Anterior cingulate cortex (tissue), 58 donors: ENCODE measurements around the gene CARS1.
"Not testable (repeated sequence)": the region's sequence is repeated elsewhere in the genome, so short reads cannot be mapped to it uniquely, and the experiment has no call there.

ENCODE experiments used
- DNase-seq, 58 donors: peaks; one replicate each; lab custom pipeline; 2025; lab: John Stamatoyannopoulos, UW

The CARS1 gene

DNA sequence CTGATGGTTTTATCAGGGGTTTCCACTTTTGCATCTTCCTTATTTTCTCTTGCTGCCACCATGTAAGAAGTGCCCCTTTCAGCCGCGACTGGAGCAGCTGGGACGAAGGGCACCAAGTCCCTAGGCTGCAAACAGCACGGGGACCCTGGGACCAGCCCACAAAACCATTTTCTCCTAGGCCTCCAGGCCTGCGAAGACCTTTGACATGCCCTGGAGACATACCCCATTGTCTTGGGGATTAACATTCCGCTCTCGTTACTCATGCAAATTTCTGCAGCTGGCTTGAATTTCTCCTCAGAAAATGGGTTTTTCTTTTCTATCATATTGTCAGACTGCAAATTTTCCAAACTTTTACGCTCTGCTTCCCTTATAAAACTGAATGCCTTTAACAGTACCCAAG is 6.7 kb upstream of the CARS1 start:
- not testable (repeated sequence) for DNase-seq

DNA sequence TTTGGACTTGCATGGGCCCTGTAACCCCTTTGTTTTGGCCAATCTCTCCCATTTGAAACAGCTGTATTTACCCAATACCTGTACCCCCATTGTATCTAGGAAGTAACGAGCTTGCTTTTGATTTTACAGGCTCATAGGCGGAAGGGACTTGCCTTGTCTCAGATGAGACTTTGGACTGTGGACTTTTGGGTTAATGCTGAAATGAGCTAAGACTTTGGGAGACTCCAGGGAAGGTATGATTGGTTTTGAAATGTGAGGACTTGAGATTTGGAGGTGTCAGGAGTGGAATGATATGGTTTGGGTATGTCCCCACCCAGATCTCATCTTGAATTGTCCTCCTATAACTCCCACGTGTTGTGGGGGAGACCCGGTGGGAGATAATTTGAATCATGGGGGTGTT is 6.2 kb upstream of the CARS1 start:
- not testable (repeated sequence) for DNase-seq

DNA sequence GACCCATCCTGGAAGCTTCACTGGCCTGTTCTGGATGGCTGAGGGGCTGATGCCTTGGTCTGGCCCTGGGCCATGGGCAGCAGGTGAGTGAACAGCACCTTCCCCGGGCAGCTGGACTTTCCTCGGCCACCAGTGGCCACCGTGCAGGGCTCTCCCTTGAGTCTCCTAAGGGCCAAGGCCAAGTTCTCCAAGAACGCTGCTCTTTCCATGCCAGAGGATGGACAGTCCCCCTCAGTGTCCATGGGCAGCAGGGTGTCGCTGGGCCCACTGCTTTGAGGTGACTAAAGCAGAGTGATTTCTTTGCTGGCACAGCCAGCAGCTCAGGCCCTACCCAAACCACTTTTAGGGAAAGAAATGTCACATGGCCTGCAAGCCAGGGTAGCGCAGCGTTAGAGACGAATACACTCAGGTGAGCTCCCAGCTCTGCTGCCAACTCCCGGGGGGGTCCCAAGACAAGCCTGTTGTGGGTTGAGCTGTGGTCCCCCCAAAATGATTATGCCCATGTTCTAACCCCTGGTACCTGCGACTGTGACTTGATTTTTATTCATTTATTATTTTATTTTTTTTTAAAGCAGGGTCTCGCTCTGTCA is 3.3 kb upstream of the CARS1 start:
- no peak for DNase-seq

DNA sequence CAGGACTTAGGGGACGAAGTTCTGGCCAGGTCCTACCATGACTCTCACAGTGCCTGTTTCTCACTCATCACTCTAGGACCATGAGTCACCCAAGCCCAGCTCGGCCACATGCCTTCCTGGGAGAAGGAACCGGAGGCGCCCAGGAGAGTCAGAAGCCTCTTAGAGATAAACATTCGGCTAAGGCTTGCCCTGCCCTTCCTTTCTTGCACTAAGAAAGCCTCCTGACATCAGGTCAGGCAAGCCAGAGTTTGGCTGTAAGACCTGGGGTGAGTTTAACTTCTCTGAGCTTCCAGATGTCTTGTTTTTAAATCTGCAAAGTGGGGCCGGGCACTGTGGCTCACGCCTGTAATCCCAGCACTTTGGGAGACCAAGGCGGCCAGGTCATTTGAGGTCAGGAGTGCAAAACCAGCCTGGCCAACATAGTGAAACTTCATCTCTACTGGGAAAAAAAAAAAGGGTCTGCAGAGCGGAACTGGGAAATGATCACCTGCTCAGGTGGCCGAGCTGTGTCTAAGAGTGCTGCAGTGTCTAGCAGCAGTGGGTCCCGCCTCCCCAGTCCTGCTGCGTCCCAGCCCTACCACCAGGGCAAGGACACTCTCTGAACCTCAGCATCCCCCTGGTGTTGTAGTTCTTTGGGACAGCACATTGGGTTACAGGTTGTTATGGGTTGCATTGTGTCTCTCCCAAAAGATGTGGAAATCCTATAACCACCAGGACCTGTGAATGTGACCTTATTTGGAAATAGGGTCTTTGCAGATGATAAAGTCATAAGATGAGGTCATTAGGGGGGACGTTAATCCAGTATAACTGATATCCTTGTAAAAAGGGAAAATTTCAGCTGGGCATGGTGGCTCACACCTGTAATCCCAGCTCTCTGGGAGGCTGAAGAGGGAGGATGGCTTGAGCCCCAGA is 1.8 kb upstream of the CARS1 start:
- DNase-seq: no peak

DNA sequence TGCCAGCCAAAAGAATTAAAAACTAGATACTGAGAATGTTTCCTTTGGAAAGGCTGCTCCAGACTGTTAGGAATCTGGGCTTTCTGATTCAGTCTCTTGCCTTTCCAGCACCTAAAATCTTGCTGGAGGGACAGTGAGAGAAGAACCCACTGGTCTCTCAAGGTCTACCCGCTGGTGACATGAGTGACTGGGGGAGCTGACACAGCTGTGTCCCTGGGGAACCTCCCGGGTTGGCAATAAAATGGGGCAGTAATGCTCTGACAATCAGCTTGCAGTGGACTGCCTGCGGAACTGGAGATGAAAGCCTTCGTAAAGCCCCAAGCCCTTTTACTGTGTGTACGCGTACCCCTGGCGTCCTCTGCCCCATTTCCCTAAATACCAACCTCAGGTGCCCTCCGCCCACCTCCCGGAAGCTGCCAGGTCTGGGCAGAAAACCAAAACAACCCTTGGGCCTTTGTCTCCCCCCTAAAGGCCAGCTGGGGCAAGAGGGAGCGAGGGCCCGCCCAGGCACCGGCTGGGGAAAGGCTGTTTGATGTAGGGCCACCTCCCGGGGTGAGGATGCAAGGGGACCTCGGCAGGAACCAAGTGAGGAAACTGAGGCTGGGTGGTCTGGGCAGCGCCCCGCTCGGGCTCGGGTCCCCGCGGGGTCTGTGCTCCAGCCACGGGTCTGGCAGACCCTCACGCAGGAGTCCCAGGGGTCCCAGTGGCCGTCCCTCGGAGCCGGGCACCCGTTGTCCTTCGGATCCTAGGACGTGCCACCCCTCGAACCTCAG is 741 bp downstream of the CARS1 start:
- no peak for DNase-seq

DNA sequence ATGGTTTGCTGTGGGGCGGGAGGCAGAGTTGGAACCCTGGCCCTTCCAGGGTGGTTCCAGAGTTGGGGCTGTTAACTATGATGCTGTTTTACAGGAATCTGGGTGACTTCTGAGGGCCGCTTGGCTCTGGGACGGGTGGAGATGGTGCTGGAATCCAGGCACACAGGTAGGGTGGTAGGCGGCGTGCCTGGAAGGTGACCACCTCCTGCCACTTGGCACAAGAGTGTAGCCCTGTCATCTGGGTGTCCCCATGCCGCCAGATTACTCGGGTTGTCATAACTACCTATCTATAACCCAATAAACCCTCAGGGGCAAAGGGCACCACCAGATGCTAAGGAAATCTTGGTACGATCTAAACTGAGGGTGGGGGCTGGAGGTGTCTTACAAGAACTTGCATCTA is 1.3 kb downstream of the CARS1 start:
- no peak for DNase-seq

DNA sequence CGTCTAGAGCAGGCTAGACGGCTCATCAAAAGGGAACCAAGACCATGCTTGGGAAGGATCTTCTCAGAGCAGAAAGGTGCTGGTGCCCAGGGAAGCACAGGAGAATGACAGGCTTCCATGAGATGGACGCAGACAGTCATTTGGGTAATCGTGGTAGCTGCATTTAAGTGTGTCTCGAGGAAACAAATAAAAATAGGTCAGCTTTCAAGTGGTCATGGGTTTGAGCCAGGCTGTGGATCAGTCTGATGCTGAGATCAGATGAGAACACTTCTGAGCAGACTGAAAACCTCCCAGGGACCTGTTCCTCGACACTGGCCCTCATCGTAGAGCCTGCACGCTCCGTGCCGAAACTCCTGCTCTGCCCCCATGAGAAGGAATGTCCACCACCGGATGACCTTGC is 4.7 kb downstream of the CARS1 start:
- DNase-seq: no peak

DNA sequence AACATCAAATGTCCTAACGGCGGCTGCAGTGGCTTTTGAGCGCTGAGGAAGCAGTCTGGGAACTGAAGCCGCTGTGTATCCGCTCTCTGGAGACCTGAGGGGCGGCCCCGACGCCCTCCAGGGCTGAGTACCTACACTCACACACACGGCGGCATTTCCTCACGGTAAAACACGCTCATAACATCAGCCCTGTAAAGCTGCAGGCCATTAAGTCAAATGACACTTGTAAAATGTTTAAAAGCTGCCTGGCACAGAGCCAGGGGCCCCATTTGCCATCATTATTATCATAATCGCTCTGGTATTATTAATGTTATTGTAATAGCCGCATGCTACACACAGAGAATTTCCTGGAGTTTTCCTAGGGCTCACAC is 5.1 kb downstream of the CARS1 start:
- peak in 1 of 58 donors; percentile 29 for DNase-seq

DNA sequence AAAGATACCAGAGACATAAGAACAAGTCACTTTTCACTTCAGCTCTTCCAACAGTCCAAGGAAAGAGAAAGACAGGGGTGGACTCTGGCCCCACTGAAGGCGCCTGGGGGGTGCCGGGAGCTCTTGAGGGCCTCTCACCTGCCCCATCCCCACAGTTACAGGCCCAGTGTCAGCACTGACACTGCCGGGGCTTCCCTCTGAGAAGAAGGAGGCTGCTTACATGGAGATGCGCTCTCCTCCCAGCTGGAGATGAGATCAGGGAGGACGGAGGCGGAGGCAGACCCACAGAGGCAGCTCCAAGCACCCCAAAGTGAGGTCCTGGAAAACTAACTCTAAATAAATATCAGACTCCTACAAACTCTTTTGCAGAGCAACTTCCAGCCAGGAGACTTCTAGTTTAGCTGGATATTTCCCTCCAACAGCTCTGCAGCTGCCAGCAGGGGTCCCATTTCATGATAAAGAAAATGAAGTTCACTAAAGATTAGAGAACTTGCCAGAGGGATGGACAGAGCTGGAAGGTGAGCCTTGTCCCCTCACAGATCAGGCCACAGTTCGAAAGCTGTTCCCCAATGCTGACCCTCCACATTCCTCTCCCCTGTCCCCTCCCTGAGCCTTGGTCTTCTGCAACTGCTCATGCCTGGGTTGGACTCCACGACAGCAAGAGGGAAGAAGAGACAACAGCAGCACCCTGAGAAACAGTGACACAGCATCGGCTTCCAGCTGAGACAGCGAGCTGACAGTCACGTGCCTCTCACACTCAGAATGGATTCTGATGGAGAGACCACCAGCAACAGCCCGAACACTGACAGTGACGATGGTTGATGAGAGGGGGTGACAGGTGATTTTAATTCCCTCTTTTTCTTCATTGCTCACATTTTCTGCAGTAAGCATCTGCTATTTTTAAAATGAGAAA is 5.8 kb downstream of the CARS1 start:
- peak in 12 of 58 donors; percentile 10 to 52 (median 32) for DNase-seq

DNA sequence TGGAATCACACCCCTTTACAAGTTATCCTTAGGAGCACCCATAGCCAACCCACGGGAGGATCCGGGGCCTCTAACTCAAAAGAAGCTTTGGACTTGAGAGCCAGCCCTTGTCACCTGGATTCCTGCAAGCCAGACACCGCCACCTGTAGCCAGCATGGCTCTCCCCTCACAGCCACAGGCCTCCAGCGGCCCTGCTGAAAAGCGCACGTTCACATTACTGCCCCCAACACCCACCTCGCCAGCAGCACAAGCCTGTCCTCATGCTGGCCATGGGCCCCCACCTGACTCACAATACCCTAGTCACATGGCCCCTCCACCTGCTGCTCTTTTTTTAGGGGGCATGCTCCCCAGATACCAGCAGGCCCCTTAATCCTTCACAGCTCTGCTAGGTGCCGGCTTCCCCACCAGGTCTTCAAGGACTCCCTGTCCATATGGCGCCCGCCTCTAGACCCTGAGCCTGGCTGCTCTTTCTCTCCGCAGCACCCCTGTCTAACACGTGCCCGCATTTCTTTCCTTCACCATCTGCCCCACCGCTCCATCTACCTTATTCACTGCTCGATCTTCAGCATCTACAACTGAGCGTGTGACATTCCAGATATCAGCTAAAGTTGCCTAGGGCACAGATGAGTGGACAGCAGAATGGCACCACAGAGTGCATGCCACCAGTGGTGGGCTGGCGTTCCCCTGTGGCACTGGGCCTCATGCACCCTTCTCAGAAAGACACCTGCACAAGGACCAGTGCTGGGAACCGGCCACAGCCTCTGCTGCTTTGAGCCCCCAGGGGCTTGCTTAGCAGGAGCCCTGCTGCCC is 6.6 kb downstream of the CARS1 start:
- DNase-seq: no peak

DNA sequence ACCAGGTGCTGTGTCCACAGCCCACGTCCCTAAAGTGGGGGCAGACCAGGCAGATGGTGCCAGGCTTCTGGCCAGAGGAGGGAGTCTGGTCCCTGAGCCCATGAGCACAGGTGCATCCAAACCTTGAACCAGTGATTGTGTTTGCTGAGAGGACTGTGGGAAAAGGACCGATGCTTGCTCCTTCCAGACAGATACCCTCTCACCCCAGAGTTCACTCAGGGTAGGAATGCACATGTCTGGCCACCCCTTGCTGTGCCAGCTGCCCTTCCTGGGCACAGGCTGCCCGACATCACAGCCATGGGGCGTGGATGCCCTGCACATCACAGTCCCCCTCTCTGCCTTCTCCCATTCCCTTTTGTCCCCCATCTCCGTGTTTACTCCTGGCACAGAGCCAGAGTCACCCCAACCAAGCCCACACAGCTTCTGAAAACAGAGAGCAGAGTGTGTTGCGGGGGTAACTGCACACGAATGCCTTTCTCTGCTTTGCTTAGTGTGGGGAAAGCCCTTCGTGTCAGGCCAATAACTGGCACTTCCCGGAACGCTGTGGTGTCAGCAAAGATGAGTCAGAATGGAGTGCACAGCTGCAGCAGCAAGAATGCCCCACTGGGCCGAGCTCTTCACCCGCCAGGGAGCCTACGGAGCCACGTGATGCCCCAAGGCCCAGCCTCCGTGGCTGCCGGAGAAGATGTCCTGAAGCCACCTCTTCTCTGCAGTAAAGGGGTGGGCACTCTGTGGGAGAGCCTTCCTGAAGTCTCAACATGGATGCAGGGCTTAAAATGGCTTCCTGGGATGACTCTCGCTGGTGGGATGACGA is 7.6 kb downstream of the CARS1 start:
- peak in 57 of 58 donors; percentile 28 to 94 (median 82) for DNase-seq

DNA sequence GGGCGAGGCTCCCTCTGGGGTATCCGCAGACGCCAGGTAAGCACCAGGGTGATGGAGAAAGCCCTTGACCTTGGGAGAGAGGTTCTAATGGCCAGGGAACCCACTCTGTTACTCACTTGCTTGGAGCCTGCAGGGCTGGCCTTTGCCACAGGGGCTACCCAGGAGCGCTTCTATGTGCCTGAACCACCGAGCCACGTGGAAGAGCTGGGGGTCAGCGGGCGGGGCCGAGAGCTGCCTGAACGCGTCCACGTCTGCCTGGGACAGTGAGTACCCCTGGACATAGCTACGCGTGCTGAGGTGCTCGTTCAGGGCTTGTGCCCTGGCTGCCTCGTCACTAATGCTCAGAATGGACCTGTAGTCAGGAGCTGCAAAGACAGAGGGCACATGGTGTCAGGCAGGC is 9.6 kb downstream of the CARS1 start:
- DNase-seq: no peak

DNA sequence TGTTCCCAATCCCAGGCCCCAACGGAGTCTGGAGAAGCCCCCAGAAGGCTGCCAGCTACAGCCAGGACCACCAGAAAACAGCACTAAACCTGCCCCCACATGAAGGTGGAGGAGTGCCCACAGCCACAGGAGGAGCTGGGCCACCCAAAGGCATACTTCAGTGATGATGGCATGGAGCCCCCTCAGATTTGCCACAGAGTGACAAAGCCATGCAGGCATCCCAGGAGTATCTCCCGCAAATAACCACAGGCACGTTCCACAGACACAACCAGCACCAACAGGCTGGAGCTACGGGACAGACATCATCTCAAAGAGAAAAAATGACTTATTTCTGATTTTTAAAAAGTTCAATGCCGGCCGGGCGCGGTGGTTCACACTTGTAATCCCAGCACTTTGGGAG is 10.6 kb downstream of the CARS1 start:
- DNase-seq: no peak

DNA sequence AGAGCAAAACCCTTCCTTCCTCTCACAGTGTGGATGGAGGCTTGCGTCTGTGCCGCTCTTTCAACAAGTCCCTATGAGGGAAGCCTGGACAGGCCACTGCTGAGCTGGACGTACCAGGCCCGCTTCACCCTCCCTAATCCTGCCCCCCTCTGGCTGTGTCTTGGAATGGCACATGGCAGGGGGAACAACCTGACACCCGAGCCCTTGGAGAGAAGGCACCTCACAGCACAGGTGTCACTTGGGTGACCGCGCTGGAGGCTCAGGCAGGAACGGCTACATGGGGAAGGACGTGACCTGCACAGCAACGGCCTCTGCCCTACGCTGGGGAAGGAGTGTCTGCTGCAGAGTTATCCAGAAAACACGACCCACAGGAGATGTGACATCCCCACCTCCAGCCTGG is 11.0 kb downstream of the CARS1 start:
- DNase-seq: peak in 1 of 58 donors; percentile 18

DNA sequence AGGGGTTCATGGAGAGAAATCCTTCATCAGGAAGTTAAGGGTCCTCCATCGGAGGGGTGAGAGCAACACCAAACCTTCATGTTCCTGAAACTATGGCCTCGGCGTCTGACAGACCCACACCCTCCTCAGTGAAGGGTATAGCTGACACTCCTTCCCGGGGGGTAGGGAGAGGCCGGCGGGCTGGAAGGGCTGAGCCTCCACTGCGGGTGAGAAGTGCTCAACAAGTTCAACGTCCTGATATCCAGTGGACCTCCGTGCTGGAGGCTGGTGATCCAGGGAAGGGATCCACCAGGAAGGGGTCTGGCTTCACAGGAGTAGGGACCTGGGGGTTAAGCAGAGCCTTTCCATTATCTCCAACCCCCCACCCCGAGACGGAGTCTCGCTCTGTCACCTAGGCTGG is 12.3 kb downstream of the CARS1 start:
- no peak for DNase-seq

DNA sequence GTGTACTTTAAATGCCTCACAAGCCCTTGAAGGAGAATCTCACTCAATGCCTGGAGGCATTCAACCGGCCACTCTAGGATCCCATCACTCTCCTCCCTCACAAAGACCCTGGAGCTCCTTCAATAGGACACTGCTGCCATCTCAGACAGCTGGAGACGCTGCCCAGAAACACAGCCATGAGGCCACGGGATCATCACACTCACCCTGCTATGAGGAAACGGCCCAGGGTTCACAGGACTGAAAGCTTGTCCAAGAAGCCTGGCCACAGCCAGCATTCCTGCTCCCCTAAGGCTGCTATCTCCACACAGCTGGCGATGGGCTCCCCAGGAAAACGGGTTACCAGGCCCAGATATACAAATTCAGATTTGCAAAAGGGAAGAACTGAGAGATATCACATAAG is 13.2 kb downstream of the CARS1 start:
- no peak for DNase-seq

DNA sequence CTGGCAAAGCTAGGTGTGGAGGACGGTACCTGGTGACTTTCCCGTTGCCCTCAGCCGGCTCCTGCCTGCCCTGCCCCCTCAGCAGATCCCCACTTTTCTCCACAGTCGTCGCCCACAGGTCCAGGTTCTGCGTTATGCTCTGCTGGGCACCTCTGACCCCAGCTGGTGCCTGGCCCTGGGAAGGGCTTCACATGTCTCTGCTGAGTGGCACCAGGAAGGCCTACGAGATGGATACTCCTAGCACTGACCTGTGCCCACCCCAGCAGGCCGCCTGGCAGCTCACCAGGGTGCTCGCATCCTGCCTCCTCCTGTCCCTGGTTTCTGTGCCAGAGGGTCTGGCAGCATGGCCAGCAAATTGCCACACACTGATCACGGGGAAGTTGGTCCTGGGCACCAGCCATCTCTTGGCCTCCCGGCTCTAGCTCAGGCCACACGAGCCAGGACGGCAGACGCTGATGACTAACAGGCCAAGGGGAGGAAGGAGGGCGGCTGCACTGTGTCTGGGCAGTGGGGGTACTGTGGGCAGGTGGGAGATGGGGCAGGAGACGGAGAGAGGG is 13.8 kb downstream of the CARS1 start:
- peak in 31 of 58 donors; percentile 19 to 83 (median 38) for DNase-seq
